Neural cell (in vitro differentiated cells): ENCODE data around the gene ARHGAP9.

Source experiments
- EP300 ChIP-seq: fragments of 450-650 bp; conservative IDR thresholded peaks from 2 replicates; pipeline ENCODE4 v1.6.1; 2014; ENCODE audit warnings: antibody characterized with exemption, mild to moderate bottlenecking, moderate library complexity; ENCODE audit not compliant: poor library complexity, severe bottlenecking
- POLR2AphosphoS5 ChIP-seq: IDR thresholded peaks from 2 replicates; pipeline ENCODE4 v1.6.1; 2012
- TF ChIP-seq, protein P1 (sequence below): fragments of 450-650 bp; IDR thresholded peaks from 2 replicates; pipeline ENCODE4 v1.5.1; 2014; ENCODE audit warnings: antibody characterized with exemption, mild to moderate bottlenecking, moderate library complexity; ENCODE audit not compliant: poor library complexity, severe bottlenecking
- TF ChIP-seq, protein P2 (sequence below): IDR thresholded peaks from 2 replicates; pipeline ENCODE4 v1.6.1; 2012; ENCODE audit warnings: borderline replicate concordance

GRCh38 chr12:57433370-57433769 lies 46.3 kb downstream of the ARHGAP9 start:
- TF ChIP-seq, protein P1, sequence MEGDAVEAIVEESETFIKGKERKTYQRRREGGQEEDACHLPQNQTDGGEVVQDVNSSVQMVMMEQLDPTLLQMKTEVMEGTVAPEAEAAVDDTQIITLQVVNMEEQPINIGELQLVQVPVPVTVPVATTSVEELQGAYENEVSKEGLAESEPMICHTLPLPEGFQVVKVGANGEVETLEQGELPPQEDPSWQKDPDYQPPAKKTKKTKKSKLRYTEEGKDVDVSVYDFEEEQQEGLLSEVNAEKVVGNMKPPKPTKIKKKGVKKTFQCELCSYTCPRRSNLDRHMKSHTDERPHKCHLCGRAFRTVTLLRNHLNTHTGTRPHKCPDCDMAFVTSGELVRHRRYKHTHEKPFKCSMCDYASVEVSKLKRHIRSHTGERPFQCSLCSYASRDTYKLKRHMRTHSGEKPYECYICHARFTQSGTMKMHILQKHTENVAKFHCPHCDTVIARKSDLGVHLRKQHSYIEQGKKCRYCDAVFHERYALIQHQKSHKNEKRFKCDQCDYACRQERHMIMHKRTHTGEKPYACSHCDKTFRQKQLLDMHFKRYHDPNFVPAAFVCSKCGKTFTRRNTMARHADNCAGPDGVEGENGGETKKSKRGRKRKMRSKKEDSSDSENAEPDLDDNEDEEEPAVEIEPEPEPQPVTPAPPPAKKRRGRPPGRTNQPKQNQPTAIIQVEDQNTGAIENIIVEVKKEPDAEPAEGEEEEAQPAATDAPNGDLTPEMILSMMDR = no peak
- TF ChIP-seq, protein P2, sequence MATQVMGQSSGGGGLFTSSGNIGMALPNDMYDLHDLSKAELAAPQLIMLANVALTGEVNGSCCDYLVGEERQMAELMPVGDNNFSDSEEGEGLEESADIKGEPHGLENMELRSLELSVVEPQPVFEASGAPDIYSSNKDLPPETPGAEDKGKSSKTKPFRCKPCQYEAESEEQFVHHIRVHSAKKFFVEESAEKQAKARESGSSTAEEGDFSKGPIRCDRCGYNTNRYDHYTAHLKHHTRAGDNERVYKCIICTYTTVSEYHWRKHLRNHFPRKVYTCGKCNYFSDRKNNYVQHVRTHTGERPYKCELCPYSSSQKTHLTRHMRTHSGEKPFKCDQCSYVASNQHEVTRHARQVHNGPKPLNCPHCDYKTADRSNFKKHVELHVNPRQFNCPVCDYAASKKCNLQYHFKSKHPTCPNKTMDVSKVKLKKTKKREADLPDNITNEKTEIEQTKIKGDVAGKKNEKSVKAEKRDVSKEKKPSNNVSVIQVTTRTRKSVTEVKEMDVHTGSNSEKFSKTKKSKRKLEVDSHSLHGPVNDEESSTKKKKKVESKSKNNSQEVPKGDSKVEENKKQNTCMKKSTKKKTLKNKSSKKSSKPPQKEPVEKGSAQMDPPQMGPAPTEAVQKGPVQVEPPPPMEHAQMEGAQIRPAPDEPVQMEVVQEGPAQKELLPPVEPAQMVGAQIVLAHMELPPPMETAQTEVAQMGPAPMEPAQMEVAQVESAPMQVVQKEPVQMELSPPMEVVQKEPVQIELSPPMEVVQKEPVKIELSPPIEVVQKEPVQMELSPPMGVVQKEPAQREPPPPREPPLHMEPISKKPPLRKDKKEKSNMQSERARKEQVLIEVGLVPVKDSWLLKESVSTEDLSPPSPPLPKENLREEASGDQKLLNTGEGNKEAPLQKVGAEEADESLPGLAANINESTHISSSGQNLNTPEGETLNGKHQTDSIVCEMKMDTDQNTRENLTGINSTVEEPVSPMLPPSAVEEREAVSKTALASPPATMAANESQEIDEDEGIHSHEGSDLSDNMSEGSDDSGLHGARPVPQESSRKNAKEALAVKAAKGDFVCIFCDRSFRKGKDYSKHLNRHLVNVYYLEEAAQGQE = no peak
- TF ChIP-seq POLR2AphosphoS5 (no peak), EP300 (no peak)
